Astrocyte of the spinal cord (primary cell): Measurements from ENCODE around the gene MED20.
A peak's percentile ranks its signal among the peaks of the same experiment; 100 is the strongest.

Experiments
- DNase-seq: peaks from one replicate; pipeline ENCODE4 v3.0.0; 2011; ENCODE audit warnings: low read depth, low spot score
- H3K4me3 ChIP-seq: 2 replicates; pipeline ENCODE4 v1.5.1; 2011; ENCODE audit warnings: low read depth, mild to moderate bottlenecking, low read length, moderate library complexity
- CTCF ChIP-seq: IDR thresholded peaks from 2 replicates; pipeline ENCODE4 v1.5.1; 2012; ENCODE audit warnings: low read depth, mild to moderate bottlenecking, low read length, inconsistent platforms
- in situ Hi-C: cut with HindIII; loops from 2 replicates; pipeline ENCODE4 v1.10.0; 2017; ENCODE audit warnings: low sequenced_read_pairs

MED20 gene

GRCh38 chr6:41932378-41932777, 11.4 kb upstream of the MED20 start:
- TF ChIP-seq CTCF: no peak
- DNase-seq: no peak
- in situ Hi-C loops: no loop called here
- no peak overlapping the region for H3K4me3 ChIP-seq

- in situ Hi-C loops: no loop called here
- no peak overlapping the region for H3K4me3 ChIP-seq
- no peak for TF ChIP-seq CTCF
- no peak for DNase-seq
These were observed 10.9 kb upstream of the MED20 start for GRCh38 chr6:41931792-41932191.

- no peak for TF ChIP-seq CTCF
- in situ Hi-C loops: no loop called here
- no peak overlapping the region for H3K4me3 ChIP-seq
- DNase-seq: no peak
These were observed 9.0 kb upstream of the MED20 start for GRCh38 chr6:41929924-41930323.

- TF ChIP-seq CTCF: no peak
- in situ Hi-C loops: no loop called here
- no peak overlapping the region for H3K4me3 ChIP-seq
- DNase-seq: no peak
These were observed 6.3 kb upstream of the MED20 start for GRCh38 chr6:41927253-41927652.

- in situ Hi-C loops: no loop called here
- peak overlapping the region; percentile 97 for H3K4me3 ChIP-seq
- no peak for DNase-seq
- TF ChIP-seq CTCF: no peak
These were observed 1.2 kb upstream of the MED20 start for GRCh38 chr6:41922154-41922553.

- peak overlapping the region; percentile 97 for H3K4me3 ChIP-seq
- no peak for TF ChIP-seq CTCF
- in situ Hi-C loops: no loop called here
- no peak for DNase-seq
These were observed 716 bp upstream of the MED20 start for GRCh38 chr6:41921712-41921998.

- DNase-seq: peak; percentile 94
- no peak for TF ChIP-seq CTCF
- no peak overlapping the region for H3K4me3 ChIP-seq
- in situ Hi-C loops: no loop called here
These were observed 3.4 kb downstream of the MED20 start for GRCh38 chr6:41917528-41917927.
